GM21619 (cell line): ENCODE results near the gene CDK2.
A peak's percentile ranks its signal among the peaks of the same experiment; 100 is the strongest.
"Not testable (repeated sequence)": the region's sequence is repeated elsewhere in the genome, so short reads cannot be mapped to it uniquely, and the experiment has no call there.

Experiments
- ATAC-seq: cut with Tn5 transposase; IDR thresholded peaks from one replicate; pipeline ENCODE4 v1.9.1; 2021; ENCODE audit not compliant: unreplicated experiment

CDK2 gene

DNA sequence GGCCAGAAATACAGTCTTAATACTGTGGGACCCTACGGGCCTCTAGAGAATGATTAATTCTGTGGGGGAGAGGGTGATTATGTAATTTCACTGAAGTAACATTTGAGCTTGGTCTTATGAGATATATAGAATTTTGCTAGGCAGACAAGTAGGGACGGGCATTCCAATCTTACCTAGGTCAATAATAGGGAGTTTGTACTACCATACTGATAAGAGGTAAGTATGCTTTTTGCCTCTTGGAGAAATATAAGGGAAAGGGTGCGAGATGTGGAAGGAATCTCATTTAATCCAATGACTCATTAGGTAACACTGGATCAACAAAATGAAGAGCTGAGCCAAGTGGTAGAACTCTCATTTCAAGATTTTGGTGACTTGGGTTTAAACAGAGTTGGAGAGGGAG, 12.4 kb downstream of the CDK2 start:
- ATAC-seq = no peak

- ATAC-seq = not testable (repeated sequence)
These were observed 15.3 kb downstream of the CDK2 start for GRCh38 chr12:55981882-55982281.

DNA sequence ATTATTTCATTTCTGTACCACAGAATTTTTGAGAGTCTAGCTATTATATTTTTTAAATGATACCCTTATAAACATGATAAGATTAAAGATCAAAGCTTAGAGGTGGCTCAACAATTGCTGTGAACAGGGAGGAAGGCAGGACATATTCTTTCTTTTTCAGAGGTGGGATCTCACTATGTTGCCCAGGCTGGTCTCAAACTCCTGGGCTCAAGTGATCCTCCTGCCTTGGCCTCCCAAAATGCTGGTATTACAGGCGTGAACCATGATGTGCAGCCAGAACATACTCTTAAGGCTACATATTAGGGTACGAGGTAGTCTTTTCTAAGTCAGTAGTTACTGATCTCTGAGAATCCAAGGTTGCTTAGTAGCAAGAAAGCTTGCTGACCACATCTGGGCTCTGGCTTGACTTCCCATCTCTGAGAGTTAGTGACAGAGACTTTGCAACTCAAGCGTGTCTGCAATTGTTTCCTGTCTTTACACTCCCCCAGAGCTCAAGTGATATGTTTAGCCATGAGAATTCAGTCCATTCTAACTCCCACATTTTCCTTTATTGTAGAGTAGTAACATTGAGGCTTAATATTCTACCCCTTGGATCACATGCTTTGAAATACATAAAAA, 15.8 kb downstream of the CDK2 start:
- peak; percentile 86 for ATAC-seq

- ATAC-seq = no peak
These were observed 16.7 kb downstream of the CDK2 start for GRCh38 chr12:55983232-55983842.

GRCh38 chr12:55984861-55985260, 18.2 kb downstream of the CDK2 start:
- no peak for ATAC-seq

GRCh38 chr12:55985341-55985740, 18.7 kb downstream of the CDK2 start:
- ATAC-seq = no peak

- not testable (repeated sequence) for ATAC-seq
These were observed 19.3 kb downstream of the CDK2 start for GRCh38 chr12:55985976-55986375.

GRCh38 chr12:55991110-55991509, 24.5 kb downstream of the CDK2 start:
- no peak for ATAC-seq

- no peak for ATAC-seq
These were observed 26.7 kb downstream of the CDK2 start for GRCh38 chr12:55993230-55993853.

DNA sequence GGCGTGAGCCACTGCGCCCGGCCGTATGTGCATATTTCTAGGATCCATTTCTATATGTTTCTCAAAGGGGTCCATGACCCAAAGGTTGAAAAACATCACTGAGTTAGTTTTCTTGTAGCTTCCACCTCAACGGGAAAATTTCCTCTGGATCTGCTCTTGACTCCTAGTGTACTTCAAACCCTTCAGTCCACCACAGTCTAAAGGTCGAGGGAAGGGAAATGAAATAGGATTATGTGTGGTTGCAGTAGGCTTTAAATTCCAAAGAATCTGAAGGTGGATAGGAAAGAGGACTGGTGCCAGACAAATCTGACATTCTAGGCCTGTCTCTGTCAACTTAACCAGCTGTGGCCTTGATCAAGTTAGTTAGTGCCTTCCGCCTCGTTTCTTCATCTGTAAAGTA, 28.7 kb downstream of the CDK2 start:
- ATAC-seq = no peak

- ATAC-seq = no peak
These were observed 29.6 kb downstream of the CDK2 start for GRCh38 chr12:55996201-55996714.

- peak; percentile 99 for ATAC-seq
These were observed 30.3 kb downstream of the CDK2 start, which contains the start of gene SUOX for GRCh38 chr12:55996715-55997534. SUOX (plus strand) TSS chr12:55997276; CDS start chr12:56002222, 4,946 bp downstream.

- no peak for ATAC-seq
These were observed 30.9 kb downstream of the CDK2 start for GRCh38 chr12:55997535-55997859.

DNA sequence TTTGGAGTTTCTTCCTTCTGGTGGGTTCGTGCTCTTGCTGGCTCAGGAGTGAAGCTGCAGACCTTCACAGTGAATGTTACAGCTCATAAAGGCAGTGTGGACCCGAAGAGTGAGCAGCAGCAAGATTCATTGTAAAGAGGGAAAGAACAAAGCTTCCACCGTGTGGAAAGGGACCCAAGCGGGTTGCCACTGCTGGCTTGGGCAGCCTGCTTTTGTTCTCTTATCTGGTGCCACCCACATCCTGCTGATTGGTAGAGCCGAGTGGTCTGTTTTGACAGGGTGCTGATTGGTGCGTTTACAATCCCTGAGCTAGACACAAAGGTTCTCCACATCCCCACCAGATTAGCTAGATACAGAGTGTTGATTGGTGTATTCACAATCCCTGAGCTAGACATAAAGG, 32.9 kb downstream of the CDK2 start:
- not testable (repeated sequence) for ATAC-seq

DNA sequence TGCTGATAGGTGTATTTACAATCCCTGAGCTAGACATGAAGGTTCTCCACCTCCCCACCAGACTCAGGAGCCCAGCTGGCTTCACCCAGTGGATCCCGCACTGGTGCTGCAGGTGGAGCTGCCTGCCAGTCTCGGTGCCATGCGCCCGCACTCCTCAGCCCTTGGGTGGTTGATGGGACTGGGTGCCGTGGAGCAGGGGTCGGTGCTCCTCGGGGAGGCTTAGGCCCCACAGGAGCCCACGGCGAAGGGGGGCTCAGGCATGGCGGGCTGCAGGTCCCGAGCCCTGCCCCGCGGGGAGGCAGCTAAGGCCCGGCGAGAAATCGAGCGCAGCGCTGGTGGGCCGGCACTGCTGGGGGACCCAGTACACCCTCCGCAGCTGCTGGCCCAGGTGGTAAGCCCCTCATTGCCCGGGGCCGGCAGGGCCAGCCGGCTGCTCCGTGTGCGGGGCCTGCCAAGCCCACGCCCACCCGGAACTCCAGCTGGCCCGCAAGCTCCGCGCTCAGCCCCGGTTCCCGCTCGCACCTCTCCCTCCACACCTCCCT, 33.4 kb downstream of the CDK2 start:
- ATAC-seq = not testable (repeated sequence)

DNA sequence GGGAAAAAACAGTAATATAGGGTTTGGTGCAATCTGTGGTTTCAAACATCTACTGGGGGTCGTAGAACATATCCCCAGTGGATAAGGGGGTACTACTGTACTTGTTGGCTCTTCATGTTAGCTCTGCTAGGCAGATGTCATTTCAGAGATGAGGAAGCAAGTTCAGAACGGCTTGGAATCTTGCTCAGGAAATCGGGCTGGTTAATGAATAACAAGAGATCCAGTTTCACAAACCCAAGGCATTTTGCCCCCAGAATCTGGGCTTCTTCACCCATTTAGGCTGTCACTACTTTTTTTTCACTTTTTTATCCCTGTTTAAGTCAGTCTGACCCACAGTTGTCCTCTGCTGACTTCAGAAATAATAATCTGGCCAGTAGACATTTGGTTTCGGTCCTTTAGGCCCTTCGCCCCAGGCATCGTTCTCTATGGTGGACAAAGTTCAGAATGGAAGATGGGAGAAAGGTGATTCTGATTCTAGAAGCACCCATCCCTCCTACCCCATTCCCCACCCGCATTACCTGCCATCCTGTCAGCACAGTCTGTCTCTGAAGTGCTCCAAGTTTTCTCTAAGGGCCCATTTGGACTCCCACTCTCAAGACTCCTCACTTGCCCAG, 35.0 kb downstream of the CDK2 start:
- ATAC-seq = no peak

DNA sequence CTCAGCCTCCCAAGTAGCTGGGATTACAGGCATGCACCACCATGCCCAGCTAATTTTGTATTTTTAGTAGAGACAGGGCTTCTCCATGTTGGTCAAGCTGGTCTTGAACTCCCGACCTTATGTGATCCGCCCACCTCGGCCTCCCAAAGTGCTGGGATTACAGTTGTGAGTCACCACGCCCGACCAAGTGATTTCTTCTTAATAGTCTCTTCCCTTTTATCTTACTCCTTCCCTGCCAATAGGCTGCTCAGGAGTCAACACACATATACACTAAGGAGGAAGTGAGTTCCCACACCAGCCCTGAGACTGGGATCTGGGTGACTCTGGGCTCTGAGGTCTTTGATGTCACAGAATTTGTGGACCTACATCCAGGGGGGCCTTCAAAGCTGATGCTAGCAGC, 36.7 kb downstream of the CDK2 start:
- ATAC-seq = not testable (repeated sequence)

GRCh38 chr12:56004211-56004610, 37.6 kb downstream of the CDK2 start:
- ATAC-seq = no peak

GRCh38 chr12:56007564-56008559, 41.2 kb downstream of the CDK2 start:
- ATAC-seq = peak; percentile 39
